ENCODE measurements around the gene RAD52.
"Not testable (repeated sequence)": the region's sequence is repeated elsewhere in the genome, so short reads cannot be mapped to it uniquely, and the experiment has no call there.

Gene RAD52

DNA sequence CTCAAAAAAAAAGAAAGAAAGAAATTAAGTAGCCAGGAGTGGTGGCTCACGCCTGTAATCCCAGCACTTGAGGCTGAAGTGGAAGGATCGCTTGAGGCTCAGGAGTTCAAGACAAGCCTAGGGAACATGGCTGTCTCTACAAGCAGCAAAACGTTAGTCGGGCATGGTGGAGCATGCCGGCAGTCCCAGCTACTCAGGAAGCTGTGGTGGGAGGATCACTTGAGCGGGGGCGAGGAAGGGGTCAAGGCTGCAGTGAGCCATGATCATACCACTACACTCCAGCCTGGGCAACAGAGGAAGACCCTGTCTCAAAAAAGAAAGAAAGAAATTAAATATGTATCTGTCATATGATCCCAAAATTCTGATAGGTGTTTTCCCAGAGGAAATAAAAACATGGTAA lies 5.3 kb downstream of the RAD52 start:
- H3K9ac ChIP-seq (ENCODE audit: low read depth in 1 of 2, low read length in 2 of 2): no peak overlapping the region
- H3K27me3 ChIP-seq (ENCODE audit: control insufficient read depth in 1 of 2, insufficient read depth in 2 of 2, low read length in 2 of 2): no peaks in the 10 kb centered on the region
- H3K4me1 ChIP-seq (ENCODE audit: control insufficient read depth in 1 of 2, insufficient read depth in 2 of 2, low read length in 2 of 2): peaks cover 7 to 9% of the 10 kb centered on the region in 2 donors
- H3K9me3 ChIP-seq (ENCODE audit: control insufficient read depth in 1 of 2, low read length in 2 of 2): no peaks in the 10 kb centered on the region
- H3K4me3 ChIP-seq (ENCODE audit: low read depth in 1 of 2, low read length in 2 of 2): no peak overlapping the region
- H3K36me3 ChIP-seq (ENCODE audit: control insufficient read depth in 1 of 2, insufficient read depth in 2 of 2, low read length in 2 of 2): peaks cover 0 to 10% of the 10 kb centered on the region in 2 donors
- no peak overlapping the region for H3K27ac ChIP-seq (ENCODE audit: low read depth, low read length)

DNA sequence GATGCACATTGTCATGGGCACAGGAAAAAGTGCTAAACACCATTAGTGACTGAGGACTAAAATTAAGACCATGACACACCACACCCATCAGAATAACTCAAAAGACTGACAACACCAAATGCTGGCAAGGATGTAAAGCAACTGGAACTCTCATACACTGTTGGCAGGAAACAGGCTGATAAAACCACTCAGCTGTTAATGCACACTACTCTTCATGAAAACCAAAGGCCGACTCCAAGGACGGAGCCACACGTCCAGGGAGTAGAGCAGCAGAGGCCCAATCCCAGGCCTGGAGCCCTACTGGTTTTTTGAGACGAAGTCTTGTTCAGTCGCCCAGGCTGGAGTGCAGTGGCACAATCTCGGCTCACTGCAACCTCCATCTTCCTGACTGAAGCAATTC lies 6.4 kb downstream of the RAD52 start:
- Histone ChIP-seq H3K9ac (ENCODE audit: low read depth in 1 of 2, low read length in 2 of 2) (no peak overlapping the region), H3K27ac (ENCODE audit: low read depth, low read length) (no peak overlapping the region), H3K4me3 (ENCODE audit: low read depth in 1 of 2, low read length in 2 of 2) (no peak overlapping the region), H3K4me1 (ENCODE audit: control insufficient read depth in 1 of 2, insufficient read depth in 2 of 2, low read length in 2 of 2) (peaks cover 2 to 4% of the 10 kb centered on the region in 2 donors), H3K36me3 (ENCODE audit: control insufficient read depth in 1 of 2, insufficient read depth in 2 of 2, low read length in 2 of 2) (peaks cover 0 to 13% of the 10 kb centered on the region in 2 donors), H3K9me3 (ENCODE audit: control insufficient read depth in 1 of 2, low read length in 2 of 2) (no peaks in the 10 kb centered on the region), H3K27me3 (ENCODE audit: control insufficient read depth in 1 of 2, insufficient read depth in 2 of 2, low read length in 2 of 2) (no peaks in the 10 kb centered on the region)

DNA sequence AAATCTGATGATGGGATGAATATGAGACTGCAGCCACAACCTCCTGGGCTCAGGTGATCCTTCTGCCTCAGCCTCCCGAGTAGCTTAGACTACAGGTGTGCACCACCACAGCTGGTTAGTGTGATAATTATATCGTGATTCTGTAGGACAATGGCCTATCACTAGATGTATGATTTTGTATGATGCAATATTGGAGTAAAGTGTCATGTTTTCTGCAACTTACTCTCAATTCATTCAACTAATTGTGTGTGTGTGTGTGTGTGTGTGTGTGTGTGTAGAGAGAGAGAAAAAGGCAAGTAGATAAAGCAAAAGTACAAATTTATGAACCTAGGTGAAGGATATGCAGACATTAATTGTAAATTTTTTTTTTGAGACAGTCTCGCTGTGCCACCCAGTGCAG lies 10.7 kb downstream of the RAD52 start:
- no peaks in the 10 kb centered on the region for H3K27me3 ChIP-seq (ENCODE audit: control insufficient read depth in 1 of 2, insufficient read depth in 2 of 2, low read length in 2 of 2)
- no peak overlapping the region for H3K27ac ChIP-seq (ENCODE audit: low read depth, low read length)
- H3K9ac ChIP-seq (ENCODE audit: low read depth in 1 of 2, low read length in 2 of 2): no peak overlapping the region
- no peak overlapping the region for H3K4me3 ChIP-seq (ENCODE audit: low read depth in 1 of 2, low read length in 2 of 2)
- H3K4me1 ChIP-seq (ENCODE audit: control insufficient read depth in 1 of 2, insufficient read depth in 2 of 2, low read length in 2 of 2): no peaks in the 10 kb centered on the region
- H3K36me3 ChIP-seq (ENCODE audit: control insufficient read depth in 1 of 2, insufficient read depth in 2 of 2, low read length in 2 of 2): peaks cover 0 to 10% of the 10 kb centered on the region in 2 donors
- no peaks in the 10 kb centered on the region for H3K9me3 ChIP-seq (ENCODE audit: control insufficient read depth in 1 of 2, low read length in 2 of 2)

DNA sequence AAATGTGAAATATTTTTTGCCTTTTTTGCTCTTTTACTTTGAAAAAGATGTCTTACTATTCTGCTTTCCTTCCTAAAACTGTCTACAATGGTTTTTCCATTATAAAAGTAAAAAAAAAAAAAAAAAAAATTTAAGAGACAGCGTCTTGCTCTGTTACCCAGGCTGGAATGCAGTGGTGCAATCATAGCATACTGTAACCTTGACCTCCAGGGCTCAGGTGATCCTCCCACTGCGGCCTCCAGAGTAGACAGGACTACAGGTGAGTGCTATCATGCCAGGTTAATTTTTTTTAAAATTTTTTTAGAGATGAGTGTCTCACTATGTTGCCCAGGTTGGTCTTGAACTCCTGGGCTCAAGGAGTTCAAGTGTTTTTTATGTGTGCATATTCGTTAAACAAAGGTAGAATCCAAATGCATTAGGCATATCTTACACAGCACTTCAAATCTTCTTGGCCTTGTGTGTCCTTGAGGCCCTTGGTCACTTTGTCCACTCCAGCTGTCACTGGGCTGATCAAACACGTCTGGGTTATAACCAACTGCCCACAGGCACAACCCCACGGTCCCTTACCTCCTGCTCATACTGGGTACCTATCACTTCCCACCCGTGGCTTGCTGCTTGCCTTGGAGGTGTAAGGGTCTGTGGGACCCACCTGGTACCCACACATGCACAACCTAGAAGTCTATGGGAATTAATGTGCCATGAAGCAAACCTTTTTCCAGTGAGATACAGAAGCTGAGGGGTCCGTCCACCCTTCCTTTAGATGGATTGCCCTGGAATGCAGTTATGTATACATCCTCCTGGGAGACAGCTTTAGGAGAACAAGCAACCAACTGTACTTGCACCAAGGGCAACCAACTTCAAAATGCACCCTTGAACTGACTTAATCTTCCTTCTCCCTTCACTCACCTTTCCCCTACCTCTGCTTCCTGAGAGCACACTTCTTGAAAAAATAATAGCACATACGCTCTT lies 12.8 kb downstream of the RAD52 start:
- no peak overlapping the region for H3K27ac ChIP-seq (ENCODE audit: low read depth, low read length)
- no peaks in the 10 kb centered on the region for H3K9me3 ChIP-seq (ENCODE audit: control insufficient read depth in 1 of 2, low read length in 2 of 2)
- H3K4me1 ChIP-seq (ENCODE audit: control insufficient read depth in 1 of 2, insufficient read depth in 2 of 2, low read length in 2 of 2): no peaks in the 10 kb centered on the region
- peaks cover 0 to 13% of the 10 kb centered on the region in 2 donors for H3K36me3 ChIP-seq (ENCODE audit: control insufficient read depth in 1 of 2, insufficient read depth in 2 of 2, low read length in 2 of 2)
- no peak overlapping the region for H3K4me3 ChIP-seq (ENCODE audit: low read depth in 1 of 2, low read length in 2 of 2)
- H3K27me3 ChIP-seq (ENCODE audit: control insufficient read depth in 1 of 2, insufficient read depth in 2 of 2, low read length in 2 of 2): no peaks in the 10 kb centered on the region
- H3K9ac ChIP-seq (ENCODE audit: low read depth in 1 of 2, low read length in 2 of 2): no peak overlapping the region

DNA sequence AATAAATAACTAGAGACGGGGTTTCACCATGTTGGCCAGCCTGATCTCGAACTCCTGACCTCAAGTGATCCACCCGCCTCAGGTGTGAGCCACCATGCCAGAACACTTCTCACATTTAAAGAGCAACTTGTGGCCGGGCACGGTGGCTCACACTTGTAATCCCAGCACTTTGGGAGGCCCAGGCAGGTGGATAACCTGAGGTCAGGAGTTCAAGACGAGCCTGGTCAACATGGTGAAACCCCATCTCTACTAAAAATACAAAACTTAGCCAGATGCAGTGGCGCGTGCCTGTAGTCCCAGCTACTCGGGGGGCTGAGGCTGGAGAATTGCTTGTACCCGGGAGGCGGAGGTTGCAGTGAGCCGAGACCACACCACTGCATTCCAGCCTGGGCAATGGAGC lies 13.6 kb downstream of the RAD52 start:
- not testable (repeated sequence) for H3K27me3 ChIP-seq (ENCODE audit: control insufficient read depth in 1 of 2, insufficient read depth in 2 of 2, low read length in 2 of 2); H3K9ac ChIP-seq (ENCODE audit: low read depth in 1 of 2, low read length in 2 of 2); H3K4me3 ChIP-seq (ENCODE audit: low read depth in 1 of 2, low read length in 2 of 2); H3K27ac ChIP-seq (ENCODE audit: low read depth, low read length); H3K9me3 ChIP-seq (ENCODE audit: control insufficient read depth in 1 of 2, low read length in 2 of 2); H3K4me1 ChIP-seq (ENCODE audit: control insufficient read depth in 1 of 2, insufficient read depth in 2 of 2, low read length in 2 of 2)
- H3K36me3 ChIP-seq (ENCODE audit: control insufficient read depth in 1 of 2, insufficient read depth in 2 of 2, low read length in 2 of 2): peaks cover 0 to 21% of the 10 kb centered on the region in 2 donors

DNA sequence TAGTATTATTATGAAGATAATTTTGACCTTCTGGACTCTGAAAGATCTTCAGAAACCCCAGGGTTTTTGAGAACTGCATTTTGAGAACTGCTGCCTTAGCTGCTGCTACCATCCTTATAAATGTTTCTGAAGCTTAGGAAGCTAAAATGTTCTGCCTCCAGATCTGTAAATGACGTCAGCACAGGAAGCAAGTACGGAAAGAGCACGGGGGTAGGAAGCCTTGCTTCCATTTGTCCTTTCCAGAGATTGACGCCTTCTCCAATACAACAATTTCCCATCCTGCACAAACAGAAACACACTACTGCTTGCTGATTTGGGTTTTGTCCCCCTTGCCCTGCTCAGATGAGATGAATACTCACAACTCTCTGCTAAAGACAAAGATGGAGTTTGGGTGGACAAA lies 17.9 kb downstream of the RAD52 start:
- Histone ChIP-seq H3K27ac (ENCODE audit: low read depth, low read length) (no peak overlapping the region), H3K9me3 (ENCODE audit: control insufficient read depth in 1 of 2, low read length in 2 of 2) (no peaks in the 10 kb centered on the region), H3K9ac (ENCODE audit: low read depth in 1 of 2, low read length in 2 of 2) (no peak overlapping the region), H3K4me1 (ENCODE audit: control insufficient read depth in 1 of 2, insufficient read depth in 2 of 2, low read length in 2 of 2) (no peaks in the 10 kb centered on the region), H3K36me3 (ENCODE audit: control insufficient read depth in 1 of 2, insufficient read depth in 2 of 2, low read length in 2 of 2) (peaks cover 17 to 52% of the 10 kb centered on the region in 2 donors), H3K27me3 (ENCODE audit: control insufficient read depth in 1 of 2, insufficient read depth in 2 of 2, low read length in 2 of 2) (no peaks in the 10 kb centered on the region), H3K4me3 (ENCODE audit: low read depth in 1 of 2, low read length in 2 of 2) (no peak overlapping the region)

DNA sequence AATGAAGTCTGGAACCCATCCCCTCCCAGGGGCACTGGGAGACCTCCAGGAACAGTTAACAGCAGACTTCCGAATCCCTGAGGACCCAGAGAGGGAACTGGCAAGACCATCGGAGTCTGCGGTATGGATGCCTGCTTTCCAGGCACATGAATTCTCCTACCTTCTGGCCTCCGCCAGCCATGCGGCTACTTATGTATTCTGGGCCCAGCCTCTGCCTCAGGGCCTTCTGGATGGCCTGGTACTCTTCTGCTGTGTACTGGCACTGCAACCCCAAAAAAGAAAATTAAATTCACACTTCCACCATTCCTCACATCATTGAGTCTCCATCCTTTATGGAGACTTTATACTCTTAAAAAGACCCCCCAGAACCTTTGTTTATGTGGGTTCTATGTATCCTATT lies 18.4 kb downstream of the RAD52 start:
- H3K27me3 ChIP-seq (ENCODE audit: control insufficient read depth in 1 of 2, insufficient read depth in 2 of 2, low read length in 2 of 2): no peaks in the 10 kb centered on the region
- peaks cover 18 to 57% of the 10 kb centered on the region in 2 donors for H3K36me3 ChIP-seq (ENCODE audit: control insufficient read depth in 1 of 2, insufficient read depth in 2 of 2, low read length in 2 of 2)
- H3K27ac ChIP-seq (ENCODE audit: low read depth, low read length): no peak overlapping the region
- no peak overlapping the region for H3K9ac ChIP-seq (ENCODE audit: low read depth in 1 of 2, low read length in 2 of 2)
- H3K4me1 ChIP-seq (ENCODE audit: control insufficient read depth in 1 of 2, insufficient read depth in 2 of 2, low read length in 2 of 2): no peaks in the 10 kb centered on the region
- H3K9me3 ChIP-seq (ENCODE audit: control insufficient read depth in 1 of 2, low read length in 2 of 2): no peaks in the 10 kb centered on the region
- H3K4me3 ChIP-seq (ENCODE audit: low read depth in 1 of 2, low read length in 2 of 2): no peak overlapping the region

DNA sequence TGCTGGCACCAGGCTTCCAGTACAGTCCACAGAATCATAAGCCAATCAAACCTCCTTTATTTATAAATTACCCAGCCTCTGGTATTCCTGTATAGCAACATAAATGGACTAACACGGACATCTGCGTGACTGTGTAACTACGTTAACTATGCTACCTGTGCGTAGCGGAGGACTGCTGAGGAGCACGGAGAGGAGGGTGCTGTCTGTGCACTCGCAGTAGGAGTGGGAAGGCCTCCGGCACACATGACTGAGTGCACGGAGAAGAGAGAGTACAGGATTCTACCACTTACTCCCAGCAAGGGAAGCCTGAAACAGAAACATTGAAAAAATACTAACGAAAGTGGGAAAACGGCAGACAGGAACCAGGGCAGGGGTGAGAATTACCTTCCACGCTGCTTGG lies 22.9 kb downstream of the RAD52 start:
- no peaks in the 10 kb centered on the region for H3K4me1 ChIP-seq (ENCODE audit: control insufficient read depth in 1 of 2, insufficient read depth in 2 of 2, low read length in 2 of 2)
- H3K4me3 ChIP-seq (ENCODE audit: low read depth in 1 of 2, low read length in 2 of 2): no peak overlapping the region
- H3K27ac ChIP-seq (ENCODE audit: low read depth, low read length): no peak overlapping the region
- H3K27me3 ChIP-seq (ENCODE audit: control insufficient read depth in 1 of 2, insufficient read depth in 2 of 2, low read length in 2 of 2): no peaks in the 10 kb centered on the region
- H3K9ac ChIP-seq (ENCODE audit: low read depth in 1 of 2, low read length in 2 of 2): no peak overlapping the region
- peaks cover 29 to 72% of the 10 kb centered on the region in 2 donors for H3K36me3 ChIP-seq (ENCODE audit: control insufficient read depth in 1 of 2, insufficient read depth in 2 of 2, low read length in 2 of 2)
- H3K9me3 ChIP-seq (ENCODE audit: control insufficient read depth in 1 of 2, low read length in 2 of 2): no peaks in the 10 kb centered on the region

DNA sequence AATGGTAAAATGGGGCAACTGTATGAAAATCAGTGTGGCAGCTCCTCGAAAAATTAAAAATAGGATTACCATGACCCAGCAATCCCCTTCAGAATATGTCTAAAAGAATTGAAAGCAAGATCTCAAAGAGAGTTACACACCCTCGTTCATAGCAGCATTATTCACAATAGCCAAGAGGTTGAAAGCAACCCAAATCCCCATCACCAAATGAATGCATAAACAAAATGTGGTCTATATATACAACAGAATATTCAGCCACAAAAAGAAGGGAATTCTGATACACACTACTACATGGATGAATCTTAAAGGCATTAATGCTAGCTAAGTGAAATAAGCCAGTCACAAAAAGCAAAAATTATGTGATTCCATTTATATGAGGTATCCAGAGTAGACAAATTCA lies 27.2 kb downstream of the RAD52 start:
- Histone ChIP-seq H3K27ac (ENCODE audit: low read depth, low read length) (no peak overlapping the region), H3K9me3 (ENCODE audit: control insufficient read depth in 1 of 2, low read length in 2 of 2) (no peaks in the 10 kb centered on the region), H3K27me3 (ENCODE audit: control insufficient read depth in 1 of 2, insufficient read depth in 2 of 2, low read length in 2 of 2) (no peaks in the 10 kb centered on the region), H3K4me1 (ENCODE audit: control insufficient read depth in 1 of 2, insufficient read depth in 2 of 2, low read length in 2 of 2) (no peaks in the 10 kb centered on the region), H3K36me3 (ENCODE audit: control insufficient read depth in 1 of 2, insufficient read depth in 2 of 2, low read length in 2 of 2) (peaks cover 25 to 48% of the 10 kb centered on the region in 2 donors), H3K9ac (ENCODE audit: low read depth in 1 of 2, low read length in 2 of 2) (no peak overlapping the region), H3K4me3 (ENCODE audit: low read depth in 1 of 2, low read length in 2 of 2) (no peak overlapping the region)

DNA sequence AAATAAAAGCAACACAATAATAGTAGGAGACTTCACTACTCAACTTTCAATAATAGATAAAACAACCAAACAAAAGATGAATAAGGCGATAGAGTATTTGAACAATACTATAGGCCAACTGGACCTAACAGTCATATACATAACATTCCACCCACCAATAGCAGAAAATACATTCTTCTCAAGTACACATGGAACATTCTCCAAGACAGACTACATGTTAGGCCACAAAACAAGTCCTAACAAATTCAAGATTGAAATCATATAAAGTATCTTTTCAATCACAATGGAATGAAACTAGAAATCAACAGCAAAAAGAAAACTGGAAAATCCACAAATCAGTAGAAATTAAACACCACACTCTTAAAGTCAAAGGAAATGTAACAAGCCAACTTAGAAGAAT lies 28.8 kb downstream of the RAD52 start:
- H3K9ac ChIP-seq (ENCODE audit: low read depth in 1 of 2, low read length in 2 of 2): no peak overlapping the region
- H3K27me3 ChIP-seq (ENCODE audit: control insufficient read depth in 1 of 2, insufficient read depth in 2 of 2, low read length in 2 of 2): no peaks in the 10 kb centered on the region
- no peaks in the 10 kb centered on the region for H3K4me1 ChIP-seq (ENCODE audit: control insufficient read depth in 1 of 2, insufficient read depth in 2 of 2, low read length in 2 of 2)
- H3K9me3 ChIP-seq (ENCODE audit: control insufficient read depth in 1 of 2, low read length in 2 of 2): no peaks in the 10 kb centered on the region
- no peak overlapping the region for H3K27ac ChIP-seq (ENCODE audit: low read depth, low read length)
- no peak overlapping the region for H3K4me3 ChIP-seq (ENCODE audit: low read depth in 1 of 2, low read length in 2 of 2)
- H3K36me3 ChIP-seq (ENCODE audit: control insufficient read depth in 1 of 2, insufficient read depth in 2 of 2, low read length in 2 of 2): peaks cover 28 to 46% of the 10 kb centered on the region in 2 donors
